T-helper 1 cell treated with Interleukin-12 subunit alpha and Interleukin-12 subunit beta and Interleukin-4 antibody, amounts not matched to agents 30 μg/mL and 1 μg/mL, for 36 hours (primary cell): Measurements from ENCODE around the gene TAS2R60.
A peak's percentile ranks its signal among the peaks of the same experiment; 100 is the strongest.
"Not testable (repeated sequence)": the region's sequence is repeated elsewhere in the genome, so short reads cannot be mapped to it uniquely, and the experiment has no call there.

Experiments used
- H3K27ac Mint-ChIP-seq: one replicate; pipeline ENCODE4 v1.8.0; 2021; ENCODE audit warnings: mild to moderate bottlenecking, mixed read lengths
- H3K27me3 Mint-ChIP-seq: one replicate; pipeline ENCODE4 v1.8.0; 2021; ENCODE audit warnings: low read depth, mixed read lengths
- H3K36me3 Mint-ChIP-seq: one replicate; pipeline ENCODE4 v1.8.0; 2021; ENCODE audit warnings: low read depth, mixed read lengths
- H3K4me1 Mint-ChIP-seq: one replicate; pipeline ENCODE4 v1.8.0; 2021; ENCODE audit warnings: low read depth, mixed read lengths
- H3K4me3 Mint-ChIP-seq: one replicate; pipeline ENCODE4 v1.8.0; 2021; ENCODE audit warnings: mild to moderate bottlenecking, moderate library complexity, mixed read lengths
- H3K9me3 Mint-ChIP-seq: one replicate; pipeline ENCODE4 v1.8.0; 2021; ENCODE audit warnings: mixed read lengths

Gene TAS2R60

GRCh38 chr7:143419880-143420279 lies 23.4 kb upstream of the TAS2R60 start:
- Mint-ChIP-seq H3K27me3 (peaks cover 31% of the 10 kb centered on the region), H3K4me1 (peaks cover 6% of the 10 kb centered on the region), H3K36me3 (no peaks in the 10 kb centered on the region), H3K27ac (no peak overlapping the region), H3K4me3 (no peak overlapping the region), H3K9me3 (no peaks in the 10 kb centered on the region)

- H3K4me1 Mint-ChIP-seq, H3K36me3 Mint-ChIP-seq, H3K27ac Mint-ChIP-seq, H3K9me3 Mint-ChIP-seq, H3K4me3 Mint-ChIP-seq: not testable (repeated sequence)
- peaks cover 24% of the 10 kb centered on the region for H3K27me3 Mint-ChIP-seq
Observed at GRCh38 chr7:143420624-143421023, 22.6 kb upstream of the TAS2R60 start.

DNA sequence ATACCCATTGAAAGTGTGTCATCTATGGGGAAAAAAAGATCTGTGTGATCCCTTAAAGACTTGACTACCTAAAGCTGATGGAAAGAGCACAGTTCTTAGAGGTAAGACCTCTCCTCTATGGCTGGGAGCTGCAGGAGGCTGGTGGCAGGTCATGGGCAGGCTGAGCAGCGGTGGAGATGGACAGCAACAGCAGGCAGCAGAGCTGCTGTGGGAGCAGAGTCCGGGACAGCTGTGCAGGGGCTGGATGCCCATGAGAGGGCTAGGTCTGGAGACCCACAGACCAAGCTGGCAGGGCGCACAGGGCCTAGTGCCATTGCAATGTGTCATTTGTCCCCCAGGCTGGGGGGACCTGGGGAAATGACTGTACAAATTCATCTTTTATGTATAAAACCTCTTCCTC lies 21.2 kb upstream of the TAS2R60 start:
- peaks cover 18% of the 10 kb centered on the region for H3K27me3 Mint-ChIP-seq
- no peak overlapping the region for H3K27ac Mint-ChIP-seq
- peaks cover 6% of the 10 kb centered on the region for H3K4me1 Mint-ChIP-seq
- H3K4me3 Mint-ChIP-seq = no peak overlapping the region
- no peaks in the 10 kb centered on the region for H3K36me3 Mint-ChIP-seq
- H3K9me3 Mint-ChIP-seq = no peaks in the 10 kb centered on the region

DNA sequence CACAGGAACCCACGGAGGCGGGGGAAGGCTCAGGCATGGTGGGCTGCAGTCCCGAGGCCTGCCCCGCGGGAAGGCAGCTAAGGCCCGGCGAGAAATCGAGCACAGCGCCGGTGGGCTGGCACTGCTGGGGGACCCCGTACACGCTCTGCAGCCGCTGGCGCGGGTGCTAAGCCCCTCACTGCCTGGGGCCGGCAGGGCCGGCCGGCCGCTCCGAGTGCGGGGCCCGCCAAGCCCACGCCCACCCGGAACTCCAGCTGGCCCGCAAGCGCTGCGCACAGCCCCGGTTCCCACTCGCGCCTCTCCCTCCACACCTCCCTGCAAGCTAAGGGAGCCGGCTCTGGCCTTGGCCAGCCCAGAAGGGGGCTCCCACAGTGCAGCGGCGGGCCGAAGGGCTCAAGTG lies 18.8 kb upstream of the TAS2R60 start:
- not testable (repeated sequence) for H3K4me1 Mint-ChIP-seq, H3K27ac Mint-ChIP-seq, H3K36me3 Mint-ChIP-seq, H3K9me3 Mint-ChIP-seq, H3K27me3 Mint-ChIP-seq, H3K4me3 Mint-ChIP-seq

- Mint-ChIP-seq H3K27me3 (no peaks in the 10 kb centered on the region), H3K4me1 (peaks cover 6% of the 10 kb centered on the region), H3K36me3 (no peaks in the 10 kb centered on the region), H3K4me3 (no peak overlapping the region), H3K9me3 (no peaks in the 10 kb centered on the region), H3K27ac (peak overlapping the region; percentile 28)
Observed at GRCh38 chr7:143426479-143427142, 16.6 kb upstream of the TAS2R60 start.

- Mint-ChIP-seq H3K9me3 (no peaks in the 10 kb centered on the region), H3K4me1 (peaks cover 6% of the 10 kb centered on the region), H3K4me3 (no peak overlapping the region)
Observed at GRCh38 chr7:143429770-143430698, 13.2 kb upstream of the TAS2R60 start.

DNA sequence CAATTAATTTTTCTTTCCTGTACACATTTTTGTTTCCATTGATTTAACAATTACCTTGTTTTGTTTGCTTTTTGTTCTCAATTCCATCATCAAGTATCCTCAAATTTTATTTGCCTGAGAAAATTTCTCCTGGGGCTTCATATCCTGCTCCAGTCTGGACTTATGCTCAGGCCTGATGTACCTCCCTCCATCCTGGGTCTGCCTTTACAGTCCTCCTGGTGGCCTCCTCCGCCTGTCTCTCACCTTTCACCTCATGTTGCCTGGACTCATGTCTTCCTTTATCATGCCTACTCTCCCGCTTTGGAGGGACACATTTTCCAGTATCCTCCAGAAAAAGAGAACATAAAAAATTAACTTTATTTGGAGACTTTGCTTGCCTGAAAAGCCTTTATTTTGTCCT lies 12.1 kb upstream of the TAS2R60 start:
- H3K27me3 Mint-ChIP-seq = peaks cover 14% of the 10 kb centered on the region
- no peaks in the 10 kb centered on the region for H3K36me3 Mint-ChIP-seq
- no peak overlapping the region for H3K4me3 Mint-ChIP-seq
- H3K4me1 Mint-ChIP-seq = peaks cover 8% of the 10 kb centered on the region
- H3K27ac Mint-ChIP-seq = no peak overlapping the region
- no peaks in the 10 kb centered on the region for H3K9me3 Mint-ChIP-seq

More at GRCh38 chr7:143429770-143430698, 13.2 kb upstream of the TAS2R60 start:
- Mint-ChIP-seq H3K36me3 (no peaks in the 10 kb centered on the region), H3K27ac (no peak overlapping the region), H3K27me3 (peaks cover 14% of the 10 kb centered on the region)

GRCh38 chr7:143433759-143434158 lies 9.5 kb upstream of the TAS2R60 start:
- no peaks in the 10 kb centered on the region for H3K36me3 Mint-ChIP-seq
- H3K9me3 Mint-ChIP-seq = no peaks in the 10 kb centered on the region
- peaks cover 12% of the 10 kb centered on the region for H3K4me1 Mint-ChIP-seq
- H3K4me3 Mint-ChIP-seq = no peak overlapping the region
- peaks cover 14% of the 10 kb centered on the region for H3K27me3 Mint-ChIP-seq
- H3K27ac Mint-ChIP-seq = no peak overlapping the region

DNA sequence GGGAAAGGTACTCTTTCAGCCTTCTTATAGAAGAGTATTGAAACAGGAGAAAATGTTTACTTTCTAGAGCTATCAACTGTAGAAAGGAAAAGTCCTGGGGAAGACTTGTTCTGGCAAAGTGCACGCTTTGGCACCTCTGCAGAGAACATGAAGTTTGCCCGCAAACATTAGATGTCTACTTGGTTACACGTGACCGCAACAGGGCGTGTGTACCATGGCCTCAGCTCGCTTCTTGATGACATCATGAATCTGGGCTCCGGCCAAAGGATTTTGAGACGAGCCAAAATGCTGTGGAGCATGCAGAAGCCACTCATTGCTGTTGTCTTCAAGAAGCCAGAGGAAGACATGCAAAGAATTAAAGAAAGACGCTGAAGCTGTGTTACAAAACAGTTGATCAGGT lies 8.6 kb upstream of the TAS2R60 start:
- Mint-ChIP-seq H3K9me3 (no peaks in the 10 kb centered on the region), H3K4me1 (peaks cover 13% of the 10 kb centered on the region), H3K27me3 (peaks cover 14% of the 10 kb centered on the region), H3K4me3 (no peak overlapping the region), H3K36me3 (no peaks in the 10 kb centered on the region), H3K27ac (no peak overlapping the region)

DNA sequence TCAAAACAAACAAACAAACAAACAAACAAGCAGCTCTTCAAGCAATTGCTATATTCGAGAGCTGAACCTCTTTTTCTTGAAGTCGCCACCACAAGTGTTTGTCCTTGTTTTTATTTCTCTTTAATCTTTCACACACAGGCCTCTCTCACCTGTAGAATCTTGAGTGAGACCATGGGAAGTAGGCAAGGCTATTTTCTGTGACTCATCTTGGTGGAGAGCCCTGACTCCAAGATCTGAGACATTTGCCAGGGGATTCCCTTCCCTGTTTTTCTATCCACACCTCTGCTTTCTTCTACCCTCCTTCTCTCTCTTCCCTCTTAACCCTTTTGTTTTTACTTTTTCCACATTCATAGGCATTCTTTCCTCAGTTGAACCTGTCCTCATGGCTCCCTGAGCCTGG lies 8.0 kb upstream of the TAS2R60 start:
- Mint-ChIP-seq H3K4me1 (peaks cover 15% of the 10 kb centered on the region), H3K9me3 (no peaks in the 10 kb centered on the region), H3K27me3 (peaks cover 14% of the 10 kb centered on the region), H3K4me3 (no peak overlapping the region), H3K36me3 (no peaks in the 10 kb centered on the region), H3K27ac (no peak overlapping the region)

DNA sequence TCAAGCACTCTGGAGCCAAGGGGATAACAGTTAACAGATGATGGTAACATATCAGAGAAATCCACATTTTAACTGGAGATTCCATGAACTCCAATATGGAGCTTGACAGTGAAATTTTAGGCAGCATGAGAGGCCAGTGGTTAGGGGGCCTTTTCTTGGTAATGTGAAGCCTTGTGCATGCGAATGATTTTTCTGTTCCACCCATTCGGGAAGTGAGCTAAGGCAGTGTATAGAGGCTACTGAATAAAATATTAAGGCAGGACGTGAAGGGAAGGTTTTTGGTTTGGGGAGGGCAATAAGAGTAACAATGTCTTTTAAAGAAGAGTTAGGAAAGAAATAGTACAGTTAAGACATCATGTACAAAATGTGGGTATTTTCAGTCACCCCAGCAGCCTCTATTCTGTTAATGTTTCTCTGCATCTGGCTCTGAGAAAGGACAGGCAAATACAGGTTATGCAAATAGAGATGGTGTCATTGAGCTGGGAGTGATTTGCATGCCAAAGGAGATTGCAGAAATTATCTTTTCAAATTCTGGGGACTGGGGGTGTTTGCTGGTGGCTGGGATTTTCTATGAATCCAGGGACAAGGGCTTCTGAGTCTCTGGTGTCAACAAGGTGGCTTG lies 6.8 kb upstream of the TAS2R60 start:
- H3K9me3 Mint-ChIP-seq = no peaks in the 10 kb centered on the region
- H3K27ac Mint-ChIP-seq = no peak overlapping the region
- peaks cover 15% of the 10 kb centered on the region for H3K4me1 Mint-ChIP-seq
- H3K4me3 Mint-ChIP-seq = no peak overlapping the region
- H3K36me3 Mint-ChIP-seq = no peaks in the 10 kb centered on the region
- H3K27me3 Mint-ChIP-seq = peaks cover 14% of the 10 kb centered on the region

DNA sequence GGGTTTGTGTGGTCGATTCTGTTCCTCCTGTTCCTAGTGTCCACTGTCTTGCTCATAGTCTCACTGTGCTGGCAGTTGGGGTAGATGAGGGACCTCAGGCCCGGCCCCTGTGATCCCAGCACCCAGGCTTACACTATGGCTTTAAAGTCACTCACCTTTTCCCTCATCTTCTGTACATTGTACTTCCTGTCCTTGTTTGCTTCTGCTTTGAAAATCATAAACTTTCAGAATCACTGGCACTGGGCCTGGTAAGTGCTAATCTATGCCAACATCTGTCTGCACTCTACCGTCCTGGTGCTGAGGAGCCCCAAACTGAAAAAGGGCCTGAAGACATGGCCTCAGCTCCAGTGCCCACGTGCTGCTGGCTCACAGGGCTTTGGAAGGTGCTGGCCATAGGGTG lies 5.7 kb upstream of the TAS2R60 start:
- Mint-ChIP-seq H3K9me3 (no peaks in the 10 kb centered on the region), H3K4me3 (no peak overlapping the region), H3K27ac (peak overlapping the region; percentile 45), H3K36me3 (no peaks in the 10 kb centered on the region), H3K27me3 (peaks cover 5% of the 10 kb centered on the region), H3K4me1 (peaks cover 15% of the 10 kb centered on the region)

DNA sequence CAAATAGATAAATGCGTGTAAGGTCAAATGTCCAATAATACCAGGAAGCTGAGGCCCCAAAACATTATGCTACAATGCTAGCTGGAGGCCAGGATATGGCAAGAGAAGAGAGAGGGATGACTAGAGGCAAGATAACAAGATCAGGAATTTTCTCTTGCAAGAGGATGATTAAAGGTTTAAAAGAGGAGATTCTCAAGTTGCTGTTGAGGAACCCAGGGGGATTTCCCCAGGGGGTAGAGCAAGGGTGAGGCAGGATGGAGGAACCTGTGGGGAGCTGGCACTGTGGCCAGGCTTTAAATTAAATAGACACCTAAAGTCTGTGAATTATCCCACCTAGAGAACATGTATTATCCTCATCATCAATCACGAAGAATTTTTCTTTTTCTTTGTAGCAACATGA lies 3.4 kb upstream of the TAS2R60 start:
- Mint-ChIP-seq H3K36me3 (no peaks in the 10 kb centered on the region), H3K27me3 (no peaks in the 10 kb centered on the region), H3K27ac (no peak overlapping the region), H3K9me3 (no peaks in the 10 kb centered on the region), H3K4me3 (no peak overlapping the region), H3K4me1 (peaks cover 15% of the 10 kb centered on the region)

DNA sequence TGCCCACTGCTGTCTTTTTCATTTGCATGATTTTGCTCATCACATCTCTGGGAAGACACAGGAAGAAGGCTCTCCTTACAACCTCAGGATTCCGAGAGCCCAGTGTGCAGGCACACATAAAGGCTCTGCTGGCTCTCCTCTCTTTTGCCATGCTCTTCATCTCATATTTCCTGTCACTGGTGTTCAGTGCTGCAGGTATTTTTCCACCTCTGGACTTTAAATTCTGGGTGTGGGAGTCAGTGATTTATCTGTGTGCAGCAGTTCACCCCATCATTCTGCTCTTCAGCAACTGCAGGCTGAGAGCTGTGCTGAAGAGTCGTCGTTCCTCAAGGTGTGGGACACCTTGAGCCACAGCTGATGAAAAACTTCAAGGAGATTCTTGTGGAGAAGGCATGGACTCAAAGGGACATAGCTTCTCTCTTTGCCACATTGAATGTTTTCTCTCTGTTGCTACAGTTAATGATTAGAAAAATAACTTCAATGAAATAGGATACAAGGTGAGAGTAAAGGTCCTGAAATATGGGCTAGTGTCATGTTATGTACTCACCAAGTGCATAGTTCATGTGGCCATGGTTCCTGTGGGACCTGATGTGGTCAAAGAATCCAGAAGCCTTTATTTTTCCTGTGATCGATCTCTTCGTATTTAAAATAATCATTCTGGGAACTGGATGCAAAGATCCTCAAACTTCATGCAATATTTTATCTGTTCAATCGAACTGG lies 970 bp downstream of the TAS2R60 start:
- H3K4me3 Mint-ChIP-seq = no peak overlapping the region
- H3K9me3 Mint-ChIP-seq = no peaks in the 10 kb centered on the region
- H3K4me1 Mint-ChIP-seq = peaks cover 3% of the 10 kb centered on the region
- no peak overlapping the region for H3K27ac Mint-ChIP-seq
- no peaks in the 10 kb centered on the region for H3K36me3 Mint-ChIP-seq
- H3K27me3 Mint-ChIP-seq = no peaks in the 10 kb centered on the region
